ENCODE data around the gene CLCN7.

Gene CLCN7

GRCh38 chr16:1395444-1396031 lies 79.3 kb downstream of the CLCN7 start:
- no peak for DNase-seq
